Retinal pigment epithelial cell (primary cell): ENCODE results near the gene NSUN7.

Source experiments
- DNase-seq: peaks from one replicate; pipeline ENCODE4 v3.0.0-alpha.2; 2010; ENCODE audit warnings: low read depth
- H3K4me3 ChIP-seq: 2 replicates; pipeline ENCODE4 v1.5.1; 2011; ENCODE audit warnings: mild to moderate bottlenecking, low read length, control low read depth, moderate library complexity
- CTCF ChIP-seq: conservative IDR thresholded peaks from 2 replicates; pipeline ENCODE4 v1.5.1; 2011; ENCODE audit warnings: low read depth, low read length, control low read depth, inconsistent platforms

NSUN7 gene

GRCh38 chr4:40788331-40788730 lies 38.6 kb downstream of the NSUN7 start:
- DNase-seq, result no peak
- TF ChIP-seq CTCF, result no peak
- H3K4me3 ChIP-seq, result no peak overlapping the region

- TF ChIP-seq CTCF, result no peak
- DNase-seq, result no peak
- no peak overlapping the region for H3K4me3 ChIP-seq
Measured at GRCh38 chr4:40789031-40789430, 39.3 kb downstream of the NSUN7 start.

- no peak for TF ChIP-seq CTCF
- DNase-seq, result no peak
- no peak overlapping the region for H3K4me3 ChIP-seq
Measured at GRCh38 chr4:40789771-40790170, 40.0 kb downstream of the NSUN7 start.

GRCh38 chr4:40800064-40800463 lies 50.3 kb downstream of the NSUN7 start:
- H3K4me3 ChIP-seq, result no peak overlapping the region
- DNase-seq, result no peak
- TF ChIP-seq CTCF, result no peak

GRCh38 chr4:40804598-40804997 lies 54.8 kb downstream of the NSUN7 start:
- H3K4me3 ChIP-seq, result no peak overlapping the region
- no peak for DNase-seq
- TF ChIP-seq CTCF, result no peak

- DNase-seq, result no peak
Measured at GRCh38 chr4:40808926-40809457, 59.2 kb downstream of the NSUN7 start.

More at GRCh38 chr4:40808926-40809457, 59.2 kb downstream of the NSUN7 start:
- no peak overlapping the region for H3K4me3 ChIP-seq
- no peak for TF ChIP-seq CTCF
